Right renal pelvis (tissue), 4 donors: Measurements from ENCODE around the gene GNG11. TPM values are rescaled to one million over a fixed set of nuclear protein-coding genes. Genes with fewer than 3 reads are reported as not detected.
"Not testable (repeated sequence)": the region's sequence is repeated elsewhere in the genome, so short reads cannot be mapped to it uniquely, and the experiment has no call there.

ENCODE experiments used
- DNase-seq, 4 donors: peaks; one replicate each; pipeline ENCODE4 v3.0.0-alpha.2; 2013; ENCODE audit warnings: low read depth in 4 of 4, low spot score in 3 of 4, missing footprints in 1 of 4
- polyA plus RNA-seq, 4 donors: library from polyadenylated mRNA; unstranded; fragments of 120-200 nt; gene quantifications; one replicate each; pipeline ENCODE4 v1.2.1, GENCODE V29; 2013; ENCODE audit not compliant: insufficient read length in 4 of 4

GNG11 gene
- polyA plus RNA-seq, 4 donors, result 37.0 to 56.6 (median 51.9) TPM

DNA sequence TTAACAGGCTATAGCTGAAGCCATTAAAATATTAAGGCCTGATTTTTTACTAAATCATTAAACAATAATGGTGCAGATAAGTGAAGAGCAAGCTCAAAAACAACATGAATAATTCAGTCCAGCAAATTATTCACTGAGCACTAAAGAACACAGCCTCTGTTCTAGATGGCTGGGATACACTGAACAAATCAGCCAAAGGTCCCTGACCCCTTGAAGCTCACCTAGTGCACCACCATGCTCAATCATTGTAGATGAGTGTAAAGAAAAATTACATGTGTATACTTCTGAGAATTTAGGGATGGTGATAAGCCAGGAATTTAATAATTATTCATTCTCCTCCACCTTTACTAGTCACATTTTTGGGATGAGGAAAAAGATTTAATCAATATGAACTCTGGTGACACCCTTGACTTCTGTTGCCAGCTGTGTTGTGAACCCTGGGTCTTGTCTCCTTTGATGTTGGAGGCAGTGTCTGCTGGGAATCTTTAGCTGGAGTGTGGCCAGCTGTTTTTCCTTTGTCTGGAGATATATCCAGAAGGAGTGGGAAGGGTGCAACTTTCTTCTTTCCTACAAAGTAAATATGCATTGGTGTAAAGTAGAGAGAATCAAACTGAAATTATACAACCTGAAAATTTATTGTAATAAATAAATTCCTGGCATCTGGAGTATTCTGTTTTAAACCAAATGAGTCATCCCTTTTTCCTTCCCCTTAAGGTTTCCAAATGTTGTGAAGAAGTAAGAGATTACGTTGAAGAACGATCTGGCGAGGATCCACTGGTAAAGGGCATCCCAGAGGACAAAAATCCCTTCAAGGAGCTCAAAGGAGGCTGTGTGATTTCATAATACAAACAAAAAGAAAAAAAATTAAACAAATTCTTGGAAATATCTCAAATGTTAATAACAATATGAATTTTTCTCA lies 11.2 kb upstream of the GNG11 start:
- no peak for DNase-seq

DNA sequence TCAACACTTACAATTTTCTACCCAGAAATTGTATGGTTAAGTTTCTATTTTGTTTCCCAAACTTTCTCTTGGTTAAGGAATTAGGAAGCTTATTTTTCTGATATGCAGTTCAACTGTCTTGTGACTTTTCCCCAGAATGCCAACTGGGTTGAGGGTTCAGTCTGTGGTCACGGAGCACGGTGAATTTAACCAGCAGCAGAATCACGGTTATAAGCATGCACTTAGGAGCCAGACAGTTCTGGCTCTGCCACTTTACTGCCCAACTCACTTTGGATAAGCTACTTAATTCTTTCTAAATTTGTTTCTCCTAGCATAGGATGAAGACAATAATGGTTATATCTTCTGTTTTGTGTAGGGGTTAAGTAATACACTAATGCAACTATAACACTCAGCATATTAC lies 10.3 kb upstream of the GNG11 start:
- not testable (repeated sequence) for DNase-seq

GRCh38 chr7:93911661-93912060 lies 9.9 kb upstream of the GNG11 start:
- not testable (repeated sequence) for DNase-seq

DNA sequence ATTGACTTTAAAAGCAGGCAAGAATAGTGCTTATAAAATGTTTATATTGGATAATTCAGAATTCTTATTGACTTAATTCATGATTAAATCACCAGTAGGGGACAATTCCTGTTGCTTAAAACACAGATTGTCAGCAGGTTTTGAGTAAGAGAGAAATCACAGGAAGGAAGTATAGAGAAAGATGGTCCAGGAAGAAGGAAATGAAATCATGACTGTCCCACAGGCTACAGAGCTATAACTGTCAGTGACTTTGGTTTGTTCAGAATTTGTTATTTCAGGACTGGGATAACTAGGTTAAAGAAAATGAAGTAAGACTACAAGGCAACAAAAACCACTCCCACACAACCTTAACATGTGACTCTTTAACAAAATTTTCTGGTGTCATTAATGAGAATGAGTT lies 8.3 kb upstream of the GNG11 start:
- no peak for DNase-seq

- no peak for DNase-seq
Measured at GRCh38 chr7:93914581-93915066, 6.9 kb upstream of the GNG11 start.

GRCh38 chr7:93915206-93915842 lies 6.2 kb upstream of the GNG11 start:
- DNase-seq, result not testable (repeated sequence)

GRCh38 chr7:93915888-93916287 lies 5.6 kb upstream of the GNG11 start:
- not testable (repeated sequence) for DNase-seq

- DNase-seq, result not testable (repeated sequence)
Measured at GRCh38 chr7:93916315-93916714, 5.2 kb upstream of the GNG11 start.

GRCh38 chr7:93920496-93921182 lies 896 bp upstream of the GNG11 start:
- no peak for DNase-seq

DNA sequence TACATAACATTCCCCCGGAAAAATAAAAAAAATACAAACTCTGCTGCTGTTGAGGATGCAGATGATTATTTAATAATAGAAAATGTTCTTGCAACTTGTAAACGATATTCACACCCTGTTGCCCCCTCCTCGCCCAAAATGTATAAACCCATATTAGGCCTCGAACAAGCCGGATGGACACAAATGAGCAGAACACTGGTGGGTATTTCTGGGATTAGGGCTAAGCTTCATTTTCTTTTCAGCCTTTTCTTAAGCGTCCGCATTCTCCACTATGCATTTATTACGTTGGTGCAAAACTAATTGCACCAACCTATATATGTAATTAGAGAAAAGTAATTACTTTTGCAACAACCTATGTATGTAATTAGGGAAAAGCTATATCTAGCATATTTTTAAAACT lies 349 bp upstream of the GNG11 start:
- DNase-seq, result no peak

GRCh38 chr7:93923296-93923695 lies 1.8 kb downstream of the GNG11 start:
- no peak for DNase-seq

DNA sequence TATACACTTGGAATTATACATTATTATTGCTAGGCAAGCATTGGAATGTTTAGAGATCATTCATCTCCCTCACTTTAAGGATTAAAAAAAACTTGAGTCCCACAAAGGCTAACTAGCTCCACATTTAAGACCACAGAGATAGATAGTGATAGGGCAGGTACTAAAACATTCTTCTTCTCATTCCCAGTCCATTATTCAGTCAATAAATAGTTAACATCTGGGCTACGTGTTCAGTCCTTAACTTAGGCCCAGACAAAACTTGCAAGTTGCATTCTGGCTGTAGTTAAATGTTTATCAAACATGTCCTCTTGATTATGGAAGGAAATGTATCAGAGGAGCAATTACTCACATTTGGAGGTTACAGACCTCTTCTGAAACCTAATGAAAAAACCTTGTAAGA lies 2.4 kb downstream of the GNG11 start:
- DNase-seq, result no peak

- DNase-seq, result no peak
Measured at GRCh38 chr7:93926800-93927199, 5.3 kb downstream of the GNG11 start.

GRCh38 chr7:93927585-93927984 lies 6.0 kb downstream of the GNG11 start:
- no peak for DNase-seq

DNA sequence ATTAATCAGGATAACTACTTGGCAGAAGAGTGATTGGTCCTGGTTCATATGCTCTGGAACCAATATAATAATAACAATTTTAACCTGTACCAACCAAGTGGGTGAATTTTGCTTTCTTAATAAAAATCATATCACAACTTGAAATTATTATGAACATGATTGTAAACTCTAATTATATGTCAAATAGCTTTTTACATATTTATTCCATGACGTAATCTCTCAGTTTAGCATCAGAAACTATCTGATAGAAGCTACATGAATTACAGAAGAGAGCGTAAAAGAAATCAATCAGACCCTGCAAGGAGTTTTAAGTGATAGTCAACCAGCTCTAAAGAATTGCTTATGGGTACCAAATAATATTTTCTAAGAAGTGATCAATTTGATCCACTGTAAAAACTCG lies 10.1 kb downstream of the GNG11 start:
- DNase-seq, result no peak

DNA sequence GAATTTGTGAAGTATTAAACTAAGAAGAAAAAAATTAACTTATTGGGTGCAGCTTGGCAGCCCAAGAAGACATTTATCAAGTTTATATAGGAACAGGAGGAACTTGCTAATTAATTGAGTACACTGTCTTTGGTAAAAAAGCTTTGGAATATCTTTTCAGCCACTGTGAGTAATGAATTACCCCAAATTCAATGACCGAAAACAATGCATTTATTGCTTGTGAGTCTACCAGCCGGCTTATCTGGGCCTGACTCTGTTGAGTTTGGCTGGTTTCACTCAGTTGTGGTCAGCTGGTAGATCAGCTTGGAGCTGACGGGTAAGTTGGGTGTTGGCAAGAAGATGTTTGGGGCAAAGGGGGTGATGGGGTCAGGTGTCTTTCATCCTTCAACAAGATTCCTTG lies 11.6 kb downstream of the GNG11 start:
- DNase-seq, result no peak

- no peak for DNase-seq
Measured at GRCh38 chr7:93935102-93935501, 13.6 kb downstream of the GNG11 start.

GRCh38 chr7:93937818-93938217 lies 16.3 kb downstream of the GNG11 start:
- no peak for DNase-seq

GRCh38 chr7:93938293-93938692 lies 16.8 kb downstream of the GNG11 start:
- no peak for DNase-seq

DNA sequence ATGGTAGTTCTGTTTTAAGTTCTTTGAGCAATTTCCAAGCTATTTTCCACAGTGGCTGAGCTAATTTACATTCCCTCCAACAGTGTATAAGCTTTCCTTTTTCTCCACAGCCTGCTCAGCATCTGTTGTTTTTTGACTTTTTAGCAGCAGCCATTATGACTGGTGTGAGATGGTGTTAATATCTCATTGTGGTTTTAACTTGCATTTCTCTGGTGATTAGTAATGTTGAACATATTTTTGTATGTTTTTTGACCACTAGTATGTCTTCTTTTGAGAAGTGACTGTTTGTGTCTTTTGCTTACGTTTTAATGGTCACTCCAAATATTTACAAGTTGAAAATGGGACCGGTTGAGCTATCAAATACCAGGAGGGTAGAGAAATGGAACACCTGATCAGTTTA lies 20.4 kb downstream of the GNG11 start:
- no peak for DNase-seq

- no peak for DNase-seq
Measured at GRCh38 chr7:93943816-93944540, 22.4 kb downstream of the GNG11 start.
